ENCODE results near the gene KCNQ4. TPM values are rescaled to one million over a fixed set of nuclear protein-coding genes. Genes with fewer than 3 reads are reported as not detected.

The KCNQ4 gene
- total RNA-seq, 1 donor from 2014 or later, result 0.78 TPM

DNA sequence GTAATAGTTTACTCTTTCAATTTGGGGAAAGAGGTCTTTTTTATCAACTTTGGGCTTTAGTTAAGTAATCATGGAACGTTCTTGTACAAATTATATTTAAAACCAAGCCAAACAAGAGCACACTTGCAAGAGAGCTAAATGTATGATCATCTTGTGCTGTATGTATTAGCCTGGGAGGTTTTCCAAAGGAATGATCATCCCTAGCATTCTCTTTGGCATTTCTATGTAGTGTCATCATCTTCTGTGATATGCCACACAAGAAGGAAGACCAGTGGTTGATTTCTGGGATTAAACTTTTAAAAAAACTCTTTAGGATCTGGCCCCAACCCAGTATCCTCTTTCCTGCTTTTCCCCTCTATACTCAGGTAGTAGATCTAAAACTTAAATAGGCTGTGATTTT, 38.4 kb upstream of the KCNQ4 start:
- no peak overlapping the region for H3K27ac Mint-ChIP-seq
- TF ChIP-seq CTCF (IDR thresholded peaks at IDR 0.05; ENCODE audit: unreplicated experiment), result no peak
- no peaks in the 10 kb centered on the region for H3K27me3 Mint-ChIP-seq (ENCODE audit: low read depth)
- H3K4me3 Mint-ChIP-seq, result no peak overlapping the region
- DNase-seq (ENCODE audit: low spot score in 2 of 2, unreplicated experiment in 2 of 2), result no peak
- H3K4me1 Mint-ChIP-seq, result peaks cover 14% of the 10 kb centered on the region
- no peaks in the 10 kb centered on the region for H3K9me3 Mint-ChIP-seq
- H3K36me3 Mint-ChIP-seq, result peaks cover 32% of the 10 kb centered on the region

DNA sequence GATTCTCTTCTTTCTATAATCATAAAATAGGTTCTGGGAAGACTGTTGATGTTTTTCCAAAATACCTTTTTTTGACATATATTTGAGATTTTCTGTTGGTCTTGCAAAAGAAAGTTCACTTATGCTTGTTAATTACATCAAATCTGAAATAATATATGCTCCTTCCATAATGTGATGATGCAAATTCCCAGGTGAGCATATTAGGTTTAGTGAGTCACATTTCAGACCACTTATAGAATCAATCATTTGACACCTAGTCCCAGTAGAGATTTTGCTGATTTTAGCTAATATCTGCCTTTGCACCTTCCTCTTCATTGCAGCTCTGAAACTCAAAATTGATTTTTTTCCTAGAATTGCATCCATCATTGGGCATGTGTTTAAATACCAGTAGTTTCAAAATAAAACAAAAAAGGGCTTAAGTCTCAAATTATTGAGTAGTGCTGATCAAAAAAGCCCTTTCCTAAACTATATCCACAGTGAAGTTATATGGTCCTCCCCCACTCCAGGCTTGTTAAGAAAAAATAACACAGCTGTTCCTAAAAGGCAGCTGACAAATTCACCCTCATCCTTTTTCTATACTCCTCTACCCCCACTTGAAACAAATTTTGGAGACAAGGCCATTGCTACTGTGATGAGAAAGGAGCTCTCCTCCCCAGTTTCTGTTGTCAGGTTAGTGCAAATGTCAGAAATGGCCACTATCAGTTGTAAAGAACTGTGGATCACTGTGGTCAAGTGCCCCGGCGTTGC, 37.1 kb upstream of the KCNQ4 start:
- Mint-ChIP-seq H3K36me3 (peaks cover 33% of the 10 kb centered on the region), H3K27ac (no peak overlapping the region), H3K4me1 (peaks cover 9% of the 10 kb centered on the region), H3K27me3 (ENCODE audit: low read depth) (no peaks in the 10 kb centered on the region), H3K4me3 (no peak overlapping the region), H3K9me3 (no peaks in the 10 kb centered on the region)
- DNase-seq (ENCODE audit: low spot score in 2 of 2, unreplicated experiment in 2 of 2), result no peak
- TF ChIP-seq CTCF (IDR thresholded peaks at IDR 0.05; ENCODE audit: unreplicated experiment), result no peak

GRCh38 chr1:40748841-40749718, 34.5 kb upstream of the KCNQ4 start:
- Mint-ChIP-seq H3K9me3 (no peaks in the 10 kb centered on the region), H3K27me3 (ENCODE audit: low read depth) (no peaks in the 10 kb centered on the region), H3K4me1 (peaks cover 9% of the 10 kb centered on the region), H3K36me3 (peaks cover 38% of the 10 kb centered on the region), H3K4me3 (no peak overlapping the region), H3K27ac (no peak overlapping the region)
- DNase-seq (ENCODE audit: low spot score in 2 of 2, unreplicated experiment in 2 of 2), result no peak
- TF ChIP-seq CTCF (IDR thresholded peaks at IDR 0.05; ENCODE audit: unreplicated experiment), result no peak

GRCh38 chr1:40749817-40750216, 33.8 kb upstream of the KCNQ4 start:
- TF ChIP-seq CTCF (IDR thresholded peaks at IDR 0.05; ENCODE audit: unreplicated experiment), result no peak
- H3K27ac Mint-ChIP-seq, result no peak overlapping the region
- peaks cover 9% of the 10 kb centered on the region for H3K4me1 Mint-ChIP-seq
- H3K4me3 Mint-ChIP-seq, result no peak overlapping the region
- H3K9me3 Mint-ChIP-seq, result no peaks in the 10 kb centered on the region
- DNase-seq (ENCODE audit: low spot score in 2 of 2, unreplicated experiment in 2 of 2), result no peak
- peaks cover 38% of the 10 kb centered on the region for H3K36me3 Mint-ChIP-seq
- no peaks in the 10 kb centered on the region for H3K27me3 Mint-ChIP-seq (ENCODE audit: low read depth)

DNA sequence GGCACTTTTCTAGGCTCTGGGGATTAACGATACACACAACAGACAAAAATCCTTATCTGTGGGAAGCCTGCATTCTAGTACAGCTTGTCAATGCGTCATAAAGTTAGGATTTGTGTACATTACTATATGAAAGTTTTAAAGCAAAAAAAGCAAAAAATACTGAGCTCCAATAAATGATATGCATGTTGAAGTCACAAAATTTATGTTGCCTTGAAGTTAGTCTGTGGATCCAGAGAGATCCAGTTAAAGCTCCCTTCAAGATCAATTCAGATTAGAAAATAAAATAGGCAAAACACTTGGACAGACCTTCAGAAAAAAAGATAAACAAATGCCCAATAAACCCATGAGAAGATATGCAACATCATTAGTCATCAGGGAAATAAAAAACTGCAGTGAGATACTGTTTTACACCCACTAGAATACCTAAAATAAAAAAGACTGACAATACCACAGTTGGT, 33.1 kb upstream of the KCNQ4 start:
- Mint-ChIP-seq H3K36me3 (peaks cover 38% of the 10 kb centered on the region), H3K4me1 (peaks cover 9% of the 10 kb centered on the region), H3K27ac (peak overlapping the region; percentile 40), H3K4me3 (no peak overlapping the region), H3K27me3 (ENCODE audit: low read depth) (no peaks in the 10 kb centered on the region), H3K9me3 (no peaks in the 10 kb centered on the region)
- no peak for DNase-seq (ENCODE audit: low spot score in 2 of 2, unreplicated experiment in 2 of 2)
- no peak for TF ChIP-seq CTCF (IDR thresholded peaks at IDR 0.05; ENCODE audit: unreplicated experiment)

Data from mesothelial cell of epicardium (in vitro differentiated cells).